SHP77 treated with DMSO at 0.1 percent for 48 hours (cell line): ENCODE measurements around the gene MDH2.
"Not testable (repeated sequence)": the region's sequence is repeated elsewhere in the genome, so short reads cannot be mapped to it uniquely, and the experiment has no call there.

Source experiments
- DNase-seq: peaks from one replicate; lab custom pipeline; 2025; lab: John Stamatoyannopoulos, UW

Gene MDH2

GRCh38 chr7:76113042-76113630, 65.2 kb downstream of the MDH2 start:
- DNase-seq = not testable (repeated sequence)

- not testable (repeated sequence) for DNase-seq
Observed at GRCh38 chr7:76114742-76115141, 66.8 kb downstream of the MDH2 start.
